ENCODE results near the gene ZAR1L. TPM values are rescaled to one million over a fixed set of nuclear protein-coding genes. Genes with fewer than 3 reads are reported as not detected.

Gene ZAR1L
- total and polyA plus RNA-seq, 2 experiments from 2014 or later, result not detected

GRCh38 chr13:32277839-32278238 is 37.3 kb downstream of the ZAR1L start:
- Histone ChIP-seq H3K27me3 (replicated peaks; ENCODE audit: insufficient read depth) (no peaks in the 10 kb centered on the region), H3K36me3 (ENCODE audit: low read depth) (no peaks in the 10 kb centered on the region), H3K9me3 (ENCODE audit: low read depth) (no peaks in the 10 kb centered on the region), H3K79me2 (ENCODE audit: insufficient read depth) (no peaks in the 10 kb centered on the region), H3K4me3 (no peak overlapping the region), H3K4me2 (ENCODE audit: unreplicated experiment) (no peak overlapping the region), H4K20me1 (ENCODE audit: insufficient read depth) (no peaks in the 10 kb centered on the region), H3F3A (ENCODE audit: insufficient read depth) (no peaks in the 10 kb centered on the region), H2AFZ (no peak overlapping the region), H3K4me1 (ENCODE audit: insufficient read depth) (peaks cover 12% of the 10 kb centered on the region), H3K27ac (no peak overlapping the region), H3K9ac (no peak overlapping the region), H3K9me2 (ENCODE audit: insufficient read depth) (no peaks in the 10 kb centered on the region)
- TF ChIP-seq EZH2phosphoT487 (IDR thresholded peaks at IDR 0.05; ENCODE audit: insufficient read depth, low read depth), result no peak
- no peak for TF ChIP-seq EZH2 (IDR thresholded peaks at IDR 0.05; ENCODE audit: insufficient read depth, poor library complexity, severe bottlenecking)
- in situ Hi-C loops (cut with MboI), result no loop called here
- no peak for DNase-seq
- WGBS, 2 experiments (ENCODE audit: low coverage in 1 of 2, low lambda C conversion rate in 2 of 2, missing lambda C conversion rate in 2 of 2), result 0 to 5% methylated on average over 1 of the region's 1 CpG

DNA sequence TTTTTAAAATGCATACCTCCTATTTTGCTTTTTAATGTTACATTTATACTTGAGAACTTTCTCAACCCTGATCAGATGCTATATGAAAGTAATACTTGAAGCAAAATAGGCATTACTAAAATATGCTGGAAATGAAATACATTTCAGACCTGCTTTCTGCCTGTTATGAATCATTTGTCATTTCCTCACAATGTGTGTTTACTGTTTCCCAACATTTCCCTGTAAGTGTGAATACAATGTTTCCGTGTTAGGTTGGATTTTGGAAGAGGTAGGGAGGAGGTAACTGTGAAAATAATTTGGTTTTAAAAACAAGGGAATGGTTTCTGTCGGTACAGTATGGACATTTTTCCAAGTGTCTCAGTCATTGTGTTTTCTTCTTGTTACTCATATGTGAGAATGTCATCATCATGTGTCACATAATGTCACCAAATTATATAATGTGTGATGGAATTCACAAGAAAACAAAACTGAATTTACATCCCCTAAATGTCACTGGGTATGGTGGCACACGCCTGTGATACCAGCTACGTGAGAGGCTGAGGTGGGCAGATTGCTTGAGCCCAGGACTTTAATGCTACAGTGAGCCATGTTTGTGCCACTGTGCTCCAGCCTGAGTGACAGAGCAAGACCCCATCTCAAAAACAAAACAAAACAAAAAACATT is 43.0 kb downstream of the ZAR1L start:
- H3K9ac ChIP-seq, result no peak overlapping the region
- no peak overlapping the region for H3K4me2 ChIP-seq (ENCODE audit: unreplicated experiment)
- peaks cover 6% of the 10 kb centered on the region; the same call in 1 of the 2 replicates for H3K4me1 ChIP-seq (ENCODE audit: insufficient read depth)
- no peaks in the 10 kb centered on the region for H3F3A ChIP-seq (ENCODE audit: insufficient read depth)
- in situ Hi-C loops (cut with MboI), result no loop called here
- H3K79me2 ChIP-seq (ENCODE audit: insufficient read depth), result no peaks in the 10 kb centered on the region
- WGBS, 2 experiments (ENCODE audit: low coverage in 1 of 2, low lambda C conversion rate in 2 of 2, missing lambda C conversion rate in 2 of 2), result 81 to 83% methylated on average over 4 of the region's 4 CpGs
- DNase-seq, result peak; percentile 46
- H3K36me3 ChIP-seq (ENCODE audit: low read depth), result no peaks in the 10 kb centered on the region
- H3K9me2 ChIP-seq (ENCODE audit: insufficient read depth), result no peaks in the 10 kb centered on the region
- H3K4me3 ChIP-seq, result no peak overlapping the region
- no peak overlapping the region for H3K27ac ChIP-seq
- H3K27me3 ChIP-seq (replicated peaks; ENCODE audit: insufficient read depth), result no peaks in the 10 kb centered on the region
- no peaks in the 10 kb centered on the region for H3K9me3 ChIP-seq (ENCODE audit: low read depth)
- H4K20me1 ChIP-seq (ENCODE audit: insufficient read depth), result no peaks in the 10 kb centered on the region
- H2AFZ ChIP-seq, result no peak overlapping the region
- no peak for TF ChIP-seq EZH2 (IDR thresholded peaks at IDR 0.05; ENCODE audit: insufficient read depth, poor library complexity, severe bottlenecking)
- TF ChIP-seq EZH2phosphoT487 (IDR thresholded peaks at IDR 0.05; ENCODE audit: insufficient read depth, low read depth), result no peak

DNA sequence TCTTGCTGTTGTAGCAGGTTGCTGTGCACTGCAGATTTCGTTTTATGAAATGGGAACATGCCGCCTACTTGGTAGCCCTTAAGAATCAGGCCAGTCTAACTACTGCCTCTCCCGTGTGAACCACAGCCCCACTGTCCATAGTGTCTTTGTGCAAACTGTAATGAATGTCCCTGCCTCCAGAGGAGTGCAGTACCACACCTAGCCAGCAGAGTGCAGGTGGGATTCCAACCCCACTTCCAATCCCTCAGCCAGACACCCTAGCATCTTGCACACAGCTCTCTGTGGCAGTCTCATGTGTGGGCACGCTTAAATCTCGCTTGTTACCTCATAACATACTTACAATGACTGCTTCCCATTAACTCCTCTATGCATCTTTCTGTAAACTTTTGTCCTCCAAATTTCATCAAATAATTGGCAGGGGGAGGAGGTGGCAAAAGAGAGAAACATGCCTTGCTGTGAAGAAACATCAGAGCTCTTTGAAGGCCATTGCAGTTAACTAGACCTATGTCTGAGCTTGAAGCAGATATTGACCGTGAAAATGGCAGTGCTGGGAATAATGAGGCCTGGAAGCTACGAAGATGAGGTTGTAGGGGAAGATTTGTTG is 47.2 kb downstream of the ZAR1L start:
- H3K36me3 ChIP-seq (ENCODE audit: low read depth), result no peaks in the 10 kb centered on the region
- in situ Hi-C loops (cut with MboI), result no loop called here
- H4K20me1 ChIP-seq (ENCODE audit: insufficient read depth), result no peaks in the 10 kb centered on the region
- no peak for DNase-seq
- H3K27ac ChIP-seq, result no peak overlapping the region
- H3K4me3 ChIP-seq, result no peak overlapping the region
- H2AFZ ChIP-seq, result no peak overlapping the region
- 85 to 91% methylated on average over 7 of the region's 7 CpGs for WGBS, 2 experiments (ENCODE audit: low coverage in 1 of 2, low lambda C conversion rate in 2 of 2, missing lambda C conversion rate in 2 of 2)
- no peak for TF ChIP-seq EZH2 (IDR thresholded peaks at IDR 0.05; ENCODE audit: insufficient read depth, poor library complexity, severe bottlenecking)
- TF ChIP-seq EZH2phosphoT487 (IDR thresholded peaks at IDR 0.05; ENCODE audit: insufficient read depth, low read depth), result no peak
- H3K79me2 ChIP-seq (ENCODE audit: insufficient read depth), result no peaks in the 10 kb centered on the region
- no peaks in the 10 kb centered on the region for H3K9me3 ChIP-seq (ENCODE audit: low read depth)
- H3K27me3 ChIP-seq (replicated peaks; ENCODE audit: insufficient read depth), result no peaks in the 10 kb centered on the region
- peaks cover 6% of the 10 kb centered on the region; the same call in 1 of the 2 replicates for H3K4me1 ChIP-seq (ENCODE audit: insufficient read depth)
- H3F3A ChIP-seq (ENCODE audit: insufficient read depth), result no peaks in the 10 kb centered on the region
- no peaks in the 10 kb centered on the region for H3K9me2 ChIP-seq (ENCODE audit: insufficient read depth)
- H3K4me2 ChIP-seq (ENCODE audit: unreplicated experiment), result no peak overlapping the region
- no peak overlapping the region for H3K9ac ChIP-seq

- H3K9me3 ChIP-seq (ENCODE audit: low read depth), result no peaks in the 10 kb centered on the region
- no peak for DNase-seq
- no peaks in the 10 kb centered on the region for H3K27me3 ChIP-seq (replicated peaks; ENCODE audit: insufficient read depth)
- no peaks in the 10 kb centered on the region for H3K9me2 ChIP-seq (ENCODE audit: insufficient read depth)
- WGBS, 2 experiments (ENCODE audit: low coverage in 1 of 2, low lambda C conversion rate in 2 of 2, missing lambda C conversion rate in 2 of 2), result 90 to 100% methylated on average over 1 of the region's 1 CpG
- H4K20me1 ChIP-seq (ENCODE audit: insufficient read depth), result no peaks in the 10 kb centered on the region
- H3K4me1 ChIP-seq (ENCODE audit: insufficient read depth), result peaks cover 10% of the 10 kb centered on the region; the same call in 1 of the 2 replicates
- H3K4me3 ChIP-seq, result no peak overlapping the region
- no peak overlapping the region for H3K9ac ChIP-seq
- in situ Hi-C loops (cut with MboI), result no loop called here
- H3K36me3 ChIP-seq (ENCODE audit: low read depth), result no peaks in the 10 kb centered on the region
- H3F3A ChIP-seq (ENCODE audit: insufficient read depth), result peaks cover 6% of the 10 kb centered on the region
- no peak overlapping the region for H2AFZ ChIP-seq
- H3K4me2 ChIP-seq (ENCODE audit: unreplicated experiment), result no peak overlapping the region
- TF ChIP-seq EZH2phosphoT487 (IDR thresholded peaks at IDR 0.05; ENCODE audit: insufficient read depth, low read depth), result no peak
- TF ChIP-seq EZH2 (IDR thresholded peaks at IDR 0.05; ENCODE audit: insufficient read depth, poor library complexity, severe bottlenecking), result no peak
- no peaks in the 10 kb centered on the region for H3K79me2 ChIP-seq (ENCODE audit: insufficient read depth)
- no peak overlapping the region for H3K27ac ChIP-seq
Measured at GRCh38 chr13:32266130-32266529, 49.0 kb downstream of the ZAR1L start.
